ENCODE data around the gene RABL3. TPM values are rescaled to one million over a fixed set of nuclear protein-coding genes. Genes with fewer than 3 reads are reported as not detected.

RABL3 gene
- total and polyA plus RNA-seq, 2 of the 13 experiments (the other 11 are each of a cell fraction or from before 2014, with no cell fraction given): 4.8 to 31.9 TPM

DNA sequence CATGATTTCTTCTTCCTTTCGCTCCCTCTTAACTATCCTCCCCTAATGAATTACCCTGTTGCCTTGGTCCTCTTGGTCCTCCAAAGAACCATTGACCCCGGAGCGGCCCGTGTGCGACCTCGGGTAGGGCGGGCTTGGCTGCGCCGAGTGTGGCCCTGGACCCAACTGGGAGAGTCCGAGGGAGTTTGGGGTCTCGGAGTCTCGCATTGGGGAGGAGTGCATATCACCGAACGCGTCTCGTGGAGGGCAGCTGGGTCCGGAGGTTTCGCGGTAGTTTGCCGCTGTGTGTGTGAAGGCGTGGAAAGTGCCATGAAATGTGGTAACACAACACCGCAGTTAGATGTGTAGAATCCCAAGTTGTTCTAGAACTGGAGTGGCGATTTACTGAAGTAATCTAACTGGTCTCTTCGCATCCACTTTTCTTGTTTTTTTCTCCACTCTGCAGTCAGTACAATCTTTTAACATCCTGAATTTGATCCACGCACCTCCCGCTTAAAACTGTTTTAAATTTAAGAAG is 591 bp upstream of the RABL3 start (continued):
- TF ChIP-seq ZFP37 (CRISPR knock-in tag; IDR thresholded peaks at IDR 0.05; ENCODE audit: borderline replicate concordance): peak; percentile 72; the same call in 1 of the 2 replicates
- TF ChIP-seq ZFX (CRISPR knock-in tag; IDR thresholded peaks at IDR 0.05; ENCODE audit: low read depth): peak; percentile 81
- no peak for TF ChIP-seq BHLHE40 (IDR thresholded peaks at IDR 0.05; ENCODE audit: low read length)
- TF ChIP-seq RFXANK (CRISPR knock-in tag; IDR thresholded peaks at IDR 0.05): no peak
- peak; percentile 49; the same call in 1 of the 2 replicates for TF ChIP-seq ZNF646 (CRISPR knock-in tag; IDR thresholded peaks at IDR 0.05)
- TF ChIP-seq, protein P1, sequence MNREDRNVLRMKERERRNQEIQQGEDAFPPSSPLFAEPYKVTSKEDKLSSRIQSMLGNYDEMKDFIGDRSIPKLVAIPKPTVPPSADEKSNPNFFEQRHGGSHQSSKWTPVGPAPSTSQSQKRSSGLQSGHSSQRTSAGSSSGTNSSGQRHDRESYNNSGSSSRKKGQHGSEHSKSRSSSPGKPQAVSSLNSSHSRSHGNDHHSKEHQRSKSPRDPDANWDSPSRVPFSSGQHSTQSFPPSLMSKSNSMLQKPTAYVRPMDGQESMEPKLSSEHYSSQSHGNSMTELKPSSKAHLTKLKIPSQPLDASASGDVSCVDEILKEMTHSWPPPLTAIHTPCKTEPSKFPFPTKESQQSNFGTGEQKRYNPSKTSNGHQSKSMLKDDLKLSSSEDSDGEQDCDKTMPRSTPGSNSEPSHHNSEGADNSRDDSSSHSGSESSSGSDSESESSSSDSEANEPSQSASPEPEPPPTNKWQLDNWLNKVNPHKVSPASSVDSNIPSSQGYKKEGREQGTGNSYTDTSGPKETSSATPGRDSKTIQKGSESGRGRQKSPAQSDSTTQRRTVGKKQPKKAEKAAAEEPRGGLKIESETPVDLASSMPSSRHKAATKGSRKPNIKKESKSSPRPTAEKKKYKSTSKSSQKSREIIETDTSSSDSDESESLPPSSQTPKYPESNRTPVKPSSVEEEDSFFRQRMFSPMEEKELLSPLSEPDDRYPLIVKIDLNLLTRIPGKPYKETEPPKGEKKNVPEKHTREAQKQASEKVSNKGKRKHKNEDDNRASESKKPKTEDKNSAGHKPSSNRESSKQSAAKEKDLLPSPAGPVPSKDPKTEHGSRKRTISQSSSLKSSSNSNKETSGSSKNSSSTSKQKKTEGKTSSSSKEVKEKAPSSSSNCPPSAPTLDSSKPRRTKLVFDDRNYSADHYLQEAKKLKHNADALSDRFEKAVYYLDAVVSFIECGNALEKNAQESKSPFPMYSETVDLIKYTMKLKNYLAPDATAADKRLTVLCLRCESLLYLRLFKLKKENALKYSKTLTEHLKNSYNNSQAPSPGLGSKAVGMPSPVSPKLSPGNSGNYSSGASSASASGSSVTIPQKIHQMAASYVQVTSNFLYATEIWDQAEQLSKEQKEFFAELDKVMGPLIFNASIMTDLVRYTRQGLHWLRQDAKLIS (CRISPR knock-in tag; IDR thresholded peaks at IDR 0.05): no peak
- TF ChIP-seq ADNP (CRISPR knock-in tag; IDR thresholded peaks at IDR 0.05): no peak
- TF ChIP-seq ZNF142 (CRISPR knock-in tag; IDR thresholded peaks at IDR 0.05): no peak
- no peak for TF ChIP-seq RBM39 (IDR thresholded peaks at IDR 0.05; ENCODE audit: low read depth, low read length, poor library complexity, severe bottlenecking)
- TF ChIP-seq SNAI1 (CRISPR knock-in tag; IDR thresholded peaks at IDR 0.05; ENCODE audit: borderline replicate concordance): no peak
- TF ChIP-seq EHMT2 (IDR thresholded peaks at IDR 0.05; ENCODE audit: borderline replicate concordance, low read depth, low read length): no peak
- no peak for TF ChIP-seq ZNF839 (CRISPR knock-in tag; IDR thresholded peaks at IDR 0.05; ENCODE audit: borderline replicate concordance)
- TF ChIP-seq ZNF614 (CRISPR knock-in tag; IDR thresholded peaks at IDR 0.05; ENCODE audit: borderline replicate concordance): no peak

Measured in HepG2 (cell line).